ENCODE results near the gene CTNNBL1.

CTNNBL1 gene

DNA sequence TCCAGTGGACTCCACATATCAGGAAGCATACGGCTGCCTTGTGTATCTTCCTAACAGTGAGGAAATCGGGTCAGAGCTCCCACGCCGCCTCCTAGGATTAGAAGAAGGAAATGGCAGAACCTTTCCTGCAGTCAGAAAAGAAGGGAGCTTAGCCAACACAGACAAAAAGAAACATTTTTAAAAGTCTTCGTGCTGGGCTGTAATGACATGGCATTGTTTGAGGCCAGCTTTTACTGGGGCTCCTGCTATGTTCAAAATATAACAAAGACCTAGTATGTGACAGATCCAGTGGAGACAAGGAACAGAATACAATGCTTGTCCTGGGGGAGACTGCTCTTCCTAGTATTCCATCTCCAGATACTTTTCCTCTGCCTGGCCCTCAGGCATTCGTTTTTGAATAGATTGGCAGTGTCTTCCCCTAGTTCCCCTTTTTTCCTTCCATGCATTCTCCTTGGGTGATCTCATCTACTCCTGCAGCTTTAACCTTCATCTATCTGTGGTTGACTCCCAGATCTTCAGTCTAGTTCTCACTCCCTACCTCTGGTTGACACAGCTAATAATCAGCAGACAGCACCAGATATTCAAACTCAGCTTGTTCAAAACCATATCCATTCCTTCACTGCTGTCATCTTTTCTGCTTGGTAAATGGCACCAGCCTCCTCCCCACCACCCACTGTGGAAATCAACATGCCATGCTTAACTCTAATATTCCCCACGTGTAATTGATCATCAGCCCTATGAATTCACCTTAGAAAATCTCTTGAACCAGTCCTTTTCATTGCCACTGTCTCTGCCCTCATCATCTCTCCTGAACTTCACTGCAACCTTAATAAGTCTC lies 114.6 kb downstream of the CTNNBL1 start:
- TF ChIP-seq, protein P1, sequence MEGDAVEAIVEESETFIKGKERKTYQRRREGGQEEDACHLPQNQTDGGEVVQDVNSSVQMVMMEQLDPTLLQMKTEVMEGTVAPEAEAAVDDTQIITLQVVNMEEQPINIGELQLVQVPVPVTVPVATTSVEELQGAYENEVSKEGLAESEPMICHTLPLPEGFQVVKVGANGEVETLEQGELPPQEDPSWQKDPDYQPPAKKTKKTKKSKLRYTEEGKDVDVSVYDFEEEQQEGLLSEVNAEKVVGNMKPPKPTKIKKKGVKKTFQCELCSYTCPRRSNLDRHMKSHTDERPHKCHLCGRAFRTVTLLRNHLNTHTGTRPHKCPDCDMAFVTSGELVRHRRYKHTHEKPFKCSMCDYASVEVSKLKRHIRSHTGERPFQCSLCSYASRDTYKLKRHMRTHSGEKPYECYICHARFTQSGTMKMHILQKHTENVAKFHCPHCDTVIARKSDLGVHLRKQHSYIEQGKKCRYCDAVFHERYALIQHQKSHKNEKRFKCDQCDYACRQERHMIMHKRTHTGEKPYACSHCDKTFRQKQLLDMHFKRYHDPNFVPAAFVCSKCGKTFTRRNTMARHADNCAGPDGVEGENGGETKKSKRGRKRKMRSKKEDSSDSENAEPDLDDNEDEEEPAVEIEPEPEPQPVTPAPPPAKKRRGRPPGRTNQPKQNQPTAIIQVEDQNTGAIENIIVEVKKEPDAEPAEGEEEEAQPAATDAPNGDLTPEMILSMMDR (IDR thresholded peaks at IDR 0.05; ENCODE audit: low read length, missing control alignments), result no peak
- DNase-seq (ENCODE audit: low read depth), result no peak
- no peak overlapping the region for H3K4me3 ChIP-seq (replicated peaks; ENCODE audit: low read depth, low read length)

DNA sequence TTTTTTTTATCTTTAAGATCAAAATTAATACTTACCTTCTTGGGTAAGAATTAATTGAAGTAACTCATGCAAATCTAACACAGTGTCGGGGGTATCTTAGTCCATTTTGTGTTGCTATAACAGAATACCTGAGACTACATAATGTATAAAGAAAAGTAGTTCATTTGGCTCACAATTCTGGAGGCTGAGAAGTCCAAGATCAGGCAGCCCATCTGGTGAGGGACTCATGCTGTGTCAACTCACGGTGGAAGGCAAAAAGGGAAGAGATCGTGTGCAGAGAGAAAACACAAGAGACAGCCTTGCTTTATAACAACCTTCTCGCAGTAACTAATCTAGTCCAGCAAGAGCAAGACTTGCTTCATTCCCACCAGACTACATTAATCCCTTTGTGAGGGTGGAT lies 116.2 kb downstream of the CTNNBL1 start:
- TF ChIP-seq, protein P1 (IDR thresholded peaks at IDR 0.05; ENCODE audit: low read length, missing control alignments), result no peak
- H3K4me3 ChIP-seq (replicated peaks; ENCODE audit: low read depth, low read length), result no peak overlapping the region
- DNase-seq (ENCODE audit: low read depth), result no peak

DNA sequence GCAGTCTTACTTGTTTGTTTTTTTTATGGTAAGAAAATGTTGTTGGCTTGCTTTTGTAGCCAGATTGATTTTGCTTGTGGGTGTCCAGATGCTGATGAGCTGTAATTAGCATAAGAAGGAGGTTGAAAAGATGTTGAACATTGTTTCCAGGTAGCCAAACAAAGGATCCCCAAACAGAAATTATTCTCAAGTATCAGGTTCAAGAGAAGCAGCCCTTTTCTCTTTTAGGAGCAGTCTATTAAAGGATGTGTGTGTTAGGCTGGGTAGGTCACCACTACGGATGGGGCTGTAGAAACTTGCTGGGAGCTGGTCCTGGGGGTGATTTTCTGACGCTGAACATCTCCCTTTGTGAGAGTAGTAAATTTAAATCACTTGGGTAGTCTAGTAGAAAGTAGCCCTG lies 122.2 kb downstream of the CTNNBL1 start:
- no peak overlapping the region for H3K4me3 ChIP-seq (replicated peaks; ENCODE audit: low read depth, low read length)

DNA sequence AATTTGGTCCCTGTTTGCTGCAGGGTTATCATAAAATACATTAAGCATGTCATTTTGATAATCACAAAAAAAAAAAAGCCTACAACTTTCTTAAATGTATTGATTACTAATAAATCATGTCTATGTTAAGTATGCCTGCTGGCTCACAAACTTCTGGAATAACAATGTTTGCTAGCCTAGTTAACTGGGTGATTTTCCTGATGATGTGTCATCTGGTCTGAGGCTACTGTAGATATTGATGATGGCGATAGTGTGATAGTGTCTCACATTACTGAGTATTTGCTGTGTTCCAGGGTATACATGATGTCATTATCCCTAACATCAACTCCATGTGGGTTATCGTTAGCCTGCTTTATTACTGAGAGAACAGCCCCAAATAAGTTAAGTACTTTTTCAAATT lies 122.9 kb downstream of the CTNNBL1 start:
- no peak overlapping the region for H3K4me3 ChIP-seq (replicated peaks; ENCODE audit: low read depth, low read length)
- no peak for DNase-seq (ENCODE audit: low read depth)
- TF ChIP-seq, protein P1 (IDR thresholded peaks at IDR 0.05; ENCODE audit: low read length, missing control alignments), result no peak

More for the DNA sequence above, 122.2 kb downstream of the CTNNBL1 start:
- DNase-seq (ENCODE audit: low read depth), result no peak
- TF ChIP-seq, protein P1 (IDR thresholded peaks at IDR 0.05; ENCODE audit: low read length, missing control alignments), result no peak

DNA sequence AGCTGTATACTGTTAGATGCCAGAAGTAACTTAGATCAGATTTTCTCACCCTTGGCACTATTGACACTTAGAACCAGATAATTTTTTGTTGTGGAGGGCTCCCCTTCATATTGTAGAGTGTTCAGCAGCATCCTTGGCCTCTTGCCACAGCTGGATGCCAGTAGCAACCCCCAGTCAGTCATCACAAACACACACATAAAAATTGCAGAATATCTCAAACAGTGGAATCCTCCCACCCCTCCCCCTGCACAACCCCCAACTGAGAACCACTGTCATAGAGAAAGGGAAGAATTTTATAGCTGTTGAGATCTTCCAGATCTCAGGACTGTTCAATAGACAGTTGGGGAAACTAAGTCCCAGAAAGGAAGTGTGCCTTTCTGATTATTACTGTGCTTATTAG lies 127.9 kb downstream of the CTNNBL1 start:
- peak; percentile 27 for DNase-seq (ENCODE audit: low read depth)
- no peak overlapping the region for H3K4me3 ChIP-seq (replicated peaks; ENCODE audit: low read depth, low read length)
- TF ChIP-seq, protein P1 (IDR thresholded peaks at IDR 0.05; ENCODE audit: low read length, missing control alignments), result no peak

DNA sequence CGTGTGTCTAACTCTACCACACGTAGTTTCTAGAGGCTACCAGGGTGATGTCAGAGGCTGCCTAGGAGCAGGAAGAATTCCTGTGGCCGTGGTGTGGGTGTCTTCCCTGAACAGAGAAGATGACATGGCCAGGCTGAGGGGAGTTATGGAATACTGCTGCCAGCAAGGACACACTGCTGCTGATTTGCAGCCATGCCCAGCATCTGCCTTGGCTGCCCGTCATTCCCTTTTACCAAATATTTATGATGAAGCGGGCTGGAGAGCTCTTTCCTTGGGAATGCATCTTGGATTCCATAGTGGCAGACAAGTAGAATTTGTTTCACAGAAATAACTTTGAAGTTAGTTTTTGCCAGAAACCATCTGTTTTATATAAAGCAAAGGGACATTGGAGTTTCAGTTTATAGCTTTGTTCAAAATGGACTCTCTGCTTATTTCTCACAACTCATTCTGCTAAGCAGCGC lies 128.3 kb downstream of the CTNNBL1 start:
- TF ChIP-seq, protein P1 (IDR thresholded peaks at IDR 0.05; ENCODE audit: low read length, missing control alignments), result no peak

More for the DNA sequence above, 128.3 kb downstream of the CTNNBL1 start:
- peak; percentile 62 for DNase-seq (ENCODE audit: low read depth)
- no peak overlapping the region for H3K4me3 ChIP-seq (replicated peaks; ENCODE audit: low read depth, low read length)
